ENCODE results near the gene GAK. TPM values are rescaled to one million over a fixed set of nuclear protein-coding genes. Genes with fewer than 3 reads are reported as not detected.

The GAK gene
- total and polyA plus RNA-seq, 5 donors from 2014 or later, result 37.5 to 254 (median 40.0) TPM

- Mint-ChIP-seq H3K4me1 (peaks cover 0 to 3% (median 0%) of the 10 kb centered on the region in 4 donors), H3K27ac (no peak overlapping the region), H3K36me3 (peaks cover 7% of the 10 kb centered on the region), H3K4me3 (no peak overlapping the region), H3K27me3 (no peaks in the 10 kb centered on the region), H3K9me3 (no peaks in the 10 kb centered on the region)
- no peak for ATAC-seq (ENCODE audit: low read depth in 2 of 2)
- no peak overlapping the region for H3K27ac ChIP-seq (ENCODE audit: insufficient read depth, low read length, poor library complexity, severe bottlenecking)
- no peaks in the 10 kb centered on the region for H3K4me1 ChIP-seq (ENCODE audit: control insufficient read depth, insufficient read depth, low read length, poor library complexity, severe bottlenecking)
- H3K9me3 ChIP-seq (ENCODE audit: control insufficient read depth in 2 of 2, low read length in 2 of 2), result no peaks in the 10 kb centered on the region
- peaks cover 44% of the 10 kb centered on the region for H3K36me3 ChIP-seq (ENCODE audit: control insufficient read depth, insufficient read depth, low read length)
- DNase-seq, result no peak
- H3K27me3 ChIP-seq (ENCODE audit: control insufficient read depth, insufficient read depth, low read length), result no peaks in the 10 kb centered on the region
- no peak overlapping the region for H3K4me3 ChIP-seq (ENCODE audit: low read depth, low read length)
Observed at GRCh38 chr4:868421-868820, 63.7 kb downstream of the GAK start.

GRCh38 chr4:867526-868250, 64.4 kb downstream of the GAK start:
- Mint-ChIP-seq H3K27me3 (no peaks in the 10 kb centered on the region), H3K4me1 (peaks cover 0 to 4% (median 3%) of the 10 kb centered on the region in 4 donors), H3K27ac (no peak overlapping the region), H3K9me3 (no peaks in the 10 kb centered on the region), H3K36me3 (peaks cover 13% of the 10 kb centered on the region), H3K4me3 (no peak overlapping the region)
- Histone ChIP-seq H3K4me3 (ENCODE audit: low read depth, low read length) (no peak overlapping the region), H3K4me1 (ENCODE audit: control insufficient read depth, insufficient read depth, low read length, poor library complexity, severe bottlenecking) (no peaks in the 10 kb centered on the region), H3K27me3 (ENCODE audit: control insufficient read depth, insufficient read depth, low read length) (no peaks in the 10 kb centered on the region), H3K9me3 (ENCODE audit: control insufficient read depth in 2 of 2, low read length in 2 of 2) (no peaks in the 10 kb centered on the region), H3K36me3 (ENCODE audit: control insufficient read depth, insufficient read depth, low read length) (peaks cover 49% of the 10 kb centered on the region), H3K27ac (ENCODE audit: insufficient read depth, low read length, poor library complexity, severe bottlenecking) (no peak overlapping the region)
- ATAC-seq (ENCODE audit: low read depth in 2 of 2), result no peak
- no peak for DNase-seq

- H3K4me1 Mint-ChIP-seq, result peaks cover 0 to 5% (median 3%) of the 10 kb centered on the region in 4 donors
- H3K36me3 Mint-ChIP-seq, result peaks cover 18% of the 10 kb centered on the region
- DNase-seq (no peak), ATAC-seq (ENCODE audit: low read depth in 2 of 2) (no peak)
- no peak overlapping the region for H3K4me3 Mint-ChIP-seq
- Histone ChIP-seq H3K27me3 (ENCODE audit: control insufficient read depth, insufficient read depth, low read length) (no peaks in the 10 kb centered on the region), H3K4me3 (ENCODE audit: low read depth, low read length) (no peak overlapping the region), H3K27ac (ENCODE audit: insufficient read depth, low read length, poor library complexity, severe bottlenecking) (no peak overlapping the region), H3K4me1 (ENCODE audit: control insufficient read depth, insufficient read depth, low read length, poor library complexity, severe bottlenecking) (no peaks in the 10 kb centered on the region), H3K36me3 (ENCODE audit: control insufficient read depth, insufficient read depth, low read length) (peaks cover 54% of the 10 kb centered on the region), H3K9me3 (ENCODE audit: control insufficient read depth in 2 of 2, low read length in 2 of 2) (no peaks in the 10 kb centered on the region)
- H3K9me3 Mint-ChIP-seq, result no peaks in the 10 kb centered on the region
- no peaks in the 10 kb centered on the region for H3K27me3 Mint-ChIP-seq
- H3K27ac Mint-ChIP-seq, result no peak overlapping the region
Observed at GRCh38 chr4:866761-867390, 65.2 kb downstream of the GAK start.

GRCh38 chr4:866068-866760, 65.9 kb downstream of the GAK start:
- Histone ChIP-seq H3K9me3 (ENCODE audit: control insufficient read depth in 2 of 2, low read length in 2 of 2) (no peaks in the 10 kb centered on the region), H3K27ac (ENCODE audit: insufficient read depth, low read length, poor library complexity, severe bottlenecking) (no peak overlapping the region), H3K27me3 (ENCODE audit: control insufficient read depth, insufficient read depth, low read length) (no peaks in the 10 kb centered on the region), H3K36me3 (ENCODE audit: control insufficient read depth, insufficient read depth, low read length) (peaks cover 60% of the 10 kb centered on the region), H3K4me1 (ENCODE audit: control insufficient read depth, insufficient read depth, low read length, poor library complexity, severe bottlenecking) (no peaks in the 10 kb centered on the region), H3K4me3 (ENCODE audit: low read depth, low read length) (no peak overlapping the region)
- Mint-ChIP-seq H3K4me1 (peaks cover 0 to 5% (median 3%) of the 10 kb centered on the region in 4 donors), H3K36me3 (peaks cover 22% of the 10 kb centered on the region), H3K27ac (peak overlapping the region in 1 of 3 donors; percentile 38), H3K27me3 (no peaks in the 10 kb centered on the region), H3K4me3 (no peak overlapping the region), H3K9me3 (no peaks in the 10 kb centered on the region)
- ATAC-seq (ENCODE audit: low read depth in 2 of 2), result no peak
- DNase-seq, result no peak

- Histone ChIP-seq H3K4me1 (ENCODE audit: control insufficient read depth, insufficient read depth, low read length, poor library complexity, severe bottlenecking) (no peaks in the 10 kb centered on the region), H3K9me3 (ENCODE audit: control insufficient read depth in 2 of 2, low read length in 2 of 2) (no peaks in the 10 kb centered on the region), H3K27ac (ENCODE audit: insufficient read depth, low read length, poor library complexity, severe bottlenecking) (no peak overlapping the region), H3K27me3 (ENCODE audit: control insufficient read depth, insufficient read depth, low read length) (no peaks in the 10 kb centered on the region), H3K4me3 (ENCODE audit: low read depth, low read length) (no peak overlapping the region), H3K36me3 (ENCODE audit: control insufficient read depth, insufficient read depth, low read length) (peaks cover 64% of the 10 kb centered on the region)
- peaks cover 25% of the 10 kb centered on the region for H3K36me3 Mint-ChIP-seq
- H3K27ac Mint-ChIP-seq, result no peak overlapping the region
- no peak overlapping the region for H3K4me3 Mint-ChIP-seq
- H3K27me3 Mint-ChIP-seq, result no peaks in the 10 kb centered on the region
- DNase-seq (no peak), ATAC-seq (ENCODE audit: low read depth in 2 of 2) (no peak)
- peaks cover 0 to 5% (median 3%) of the 10 kb centered on the region in 4 donors for H3K4me1 Mint-ChIP-seq
- no peaks in the 10 kb centered on the region for H3K9me3 Mint-ChIP-seq
Observed at GRCh38 chr4:865572-865971, 66.5 kb downstream of the GAK start.

- Mint-ChIP-seq H3K27ac (no peak overlapping the region), H3K9me3 (no peaks in the 10 kb centered on the region), H3K36me3 (peaks cover 29% of the 10 kb centered on the region), H3K27me3 (no peaks in the 10 kb centered on the region), H3K4me1 (peaks cover 0 to 5% (median 3%) of the 10 kb centered on the region in 4 donors), H3K4me3 (no peak overlapping the region)
- H3K9me3 ChIP-seq (ENCODE audit: control insufficient read depth in 2 of 2, low read length in 2 of 2), result no peaks in the 10 kb centered on the region
- H3K27me3 ChIP-seq (ENCODE audit: control insufficient read depth, insufficient read depth, low read length), result no peaks in the 10 kb centered on the region
- DNase-seq, result no peak
- peaks cover 59% of the 10 kb centered on the region for H3K36me3 ChIP-seq (ENCODE audit: control insufficient read depth, insufficient read depth, low read length)
- H3K4me3 ChIP-seq (ENCODE audit: low read depth, low read length), result no peak overlapping the region
- H3K27ac ChIP-seq (ENCODE audit: insufficient read depth, low read length, poor library complexity, severe bottlenecking), result no peak overlapping the region
- H3K4me1 ChIP-seq (ENCODE audit: control insufficient read depth, insufficient read depth, low read length, poor library complexity, severe bottlenecking), result no peaks in the 10 kb centered on the region
- no peak for ATAC-seq (ENCODE audit: low read depth in 2 of 2)
Observed at GRCh38 chr4:865121-865465, 67.0 kb downstream of the GAK start.

- ATAC-seq (ENCODE audit: low read depth in 2 of 2) (no peak), DNase-seq (no peak)
- H3K4me1 ChIP-seq (ENCODE audit: control insufficient read depth, insufficient read depth, low read length, poor library complexity, severe bottlenecking), result no peaks in the 10 kb centered on the region
- no peaks in the 10 kb centered on the region for H3K27me3 ChIP-seq (ENCODE audit: control insufficient read depth, insufficient read depth, low read length)
- peaks cover 0 to 5% (median 2%) of the 10 kb centered on the region in 4 donors for H3K4me1 Mint-ChIP-seq
- no peak overlapping the region for H3K4me3 ChIP-seq (ENCODE audit: low read depth, low read length)
- H3K9me3 Mint-ChIP-seq, result no peaks in the 10 kb centered on the region
- H3K9me3 ChIP-seq (ENCODE audit: control insufficient read depth in 2 of 2, low read length in 2 of 2), result no peaks in the 10 kb centered on the region
- H3K27me3 Mint-ChIP-seq, result no peaks in the 10 kb centered on the region
- H3K36me3 ChIP-seq (ENCODE audit: control insufficient read depth, insufficient read depth, low read length), result peaks cover 58% of the 10 kb centered on the region
- H3K36me3 Mint-ChIP-seq, result peaks cover 27% of the 10 kb centered on the region
- H3K27ac Mint-ChIP-seq, result no peak overlapping the region
- no peak overlapping the region for H3K27ac ChIP-seq (ENCODE audit: insufficient read depth, low read length, poor library complexity, severe bottlenecking)
- no peak overlapping the region for H3K4me3 Mint-ChIP-seq
Observed at GRCh38 chr4:864456-865120, 67.5 kb downstream of the GAK start.
